IMR-90 (cell line): Measurements from ENCODE around the gene SUSD6. TPM values are rescaled to one million over a fixed set of nuclear protein-coding genes. Genes with fewer than 3 reads are reported as not detected.

ENCODE experiments used
- ATAC-seq: fragments of 200-7000 bp; cut with Tn5 transposase; 2 replicates; pipeline ENCODE4 v1.9.1; 2020; ENCODE audit warnings: low read depth, mild to moderate bottlenecking, moderate library complexity
- BruUV-seq: library from RNA; stranded (reverse); fragments of 400-500 nt; replicated peaks from 2 replicates; lab custom pipeline; 2021; lab: Mats Ljungman, UMichigan
- CTCF ChIA-PET: fragments of 300-600 bp; formaldehyde crosslinking; extraction: SDS; loops from one replicate; lab custom pipeline; 2021; ENCODE audit warnings: antibody characterized with exemption; lab: Yijun Ruan, JAX
- POLR2A ChIA-PET: fragments of 300-600 bp; sonication (Branson Sonifier 250); formaldehyde crosslinking; loops from one replicate; lab custom pipeline; 2022; ENCODE audit warnings: antibody characterized with exemption; ENCODE audit not compliant: unreplicated experiment; lab: Charles Lee
- DNase-seq: peaks from one replicate; pipeline ENCODE4 v3.0.0; 2013
- H2AFZ ChIP-seq: replicated peaks from 2 replicates; pipeline ENCODE3; 2013; ENCODE audit warnings: low read length, mild to moderate bottlenecking; ENCODE audit not compliant: poor library complexity
- H2AK5ac ChIP-seq: 2 replicates; pipeline ENCODE4 v1.6.1; 2013; ENCODE audit warnings: low read depth, low read length, inconsistent platforms
- H2AK9ac ChIP-seq: replicated peaks from 2 replicates; pipeline ENCODE3; 2013; ENCODE audit warnings: mild to moderate bottlenecking, low read depth, low read length, moderate library complexity; ENCODE audit not compliant: poor library complexity
- H2BK120ac ChIP-seq: 2 replicates; pipeline ENCODE4 v1.6.1; 2013; ENCODE audit warnings: low read depth, low read length, inconsistent platforms
- H2BK15ac ChIP-seq: 3 replicates; pipeline ENCODE4 v1.6.1; 2013; ENCODE audit warnings: low read depth, low read length, inconsistent platforms
- H2BK20ac ChIP-seq: 2 replicates; pipeline ENCODE4 v1.6.1; 2013; ENCODE audit warnings: low read depth, mild to moderate bottlenecking, inconsistent platforms, low read length, moderate library complexity
- H2BK5ac ChIP-seq: 2 replicates; pipeline ENCODE4 v1.6.1; 2013; ENCODE audit warnings: mild to moderate bottlenecking, low read depth, low read length, inconsistent platforms; ENCODE audit not compliant: poor library complexity, severe bottlenecking
- H3K14ac ChIP-seq: replicated peaks from 2 replicates; pipeline ENCODE4 v1.6.1; 2013; ENCODE audit warnings: low read depth, low read length, inconsistent platforms
- H3K18ac ChIP-seq: 2 replicates; pipeline ENCODE4 v1.6.1; 2013; ENCODE audit warnings: low read depth, low read length, control low read depth
- H3K23ac ChIP-seq: 2 replicates; pipeline ENCODE4 v1.6.1; 2013; ENCODE audit warnings: low read depth, low read length, inconsistent platforms
- H3K27ac ChIP-seq: 2 replicates; pipeline ENCODE4 v1.5.1; 2013; ENCODE audit warnings: mild to moderate bottlenecking, control low read depth, low read length; ENCODE audit not compliant: insufficient read depth
- H3K27me3 ChIP-seq: 2 replicates; pipeline ENCODE4 v1.6.1; 2013; ENCODE audit warnings: low read length; ENCODE audit not compliant: control insufficient read depth, insufficient read depth
- H3K36me3 ChIP-seq: 2 replicates; pipeline ENCODE4 v1.6.1; 2013; ENCODE audit warnings: low read length, mixed read lengths; ENCODE audit not compliant: control insufficient read depth, insufficient read depth
- H3K4ac ChIP-seq: 2 replicates; pipeline ENCODE4 v1.6.1; 2013; ENCODE audit warnings: low read depth, low read length, inconsistent platforms
- H3K4me1 ChIP-seq: 2 replicates; pipeline ENCODE4 v1.6.1; 2013; ENCODE audit warnings: low read length, mixed read lengths; ENCODE audit not compliant: control insufficient read depth, insufficient read depth
- H3K4me2 ChIP-seq: 2 replicates; pipeline ENCODE4 v1.6.1; 2013; ENCODE audit warnings: low read depth, mild to moderate bottlenecking, control low read depth, low read length, moderate library complexity
- H3K4me3 ChIP-seq: 2 replicates; pipeline ENCODE4 v1.5.1; 2013; ENCODE audit warnings: low read depth, mild to moderate bottlenecking, control low read depth, low read length, moderate library complexity; ENCODE audit not compliant: insufficient read depth
- H3K56ac ChIP-seq: 2 replicates; pipeline ENCODE4 v1.6.1; 2013; ENCODE audit warnings: low read length, inconsistent platforms; ENCODE audit not compliant: insufficient read depth; ENCODE audit errors: extremely low read depth
- H3K79me1 ChIP-seq, 2 experiments: 2 replicates each; pipeline ENCODE4 v1.6.1; 2013; ENCODE audit warnings: low read length in 2 of 2, inconsistent platforms in 1 of 2, low read depth in 1 of 2
- H3K9ac ChIP-seq: 2 replicates; pipeline ENCODE4 v1.6.1; 2013; ENCODE audit warnings: low read depth, low read length, control low read depth
- H3K9me1 ChIP-seq: 2 replicates; pipeline ENCODE4 v1.6.1; 2013; ENCODE audit warnings: low read length, inconsistent platforms; ENCODE audit not compliant: insufficient read depth
- H3K9me3 ChIP-seq: 2 replicates; pipeline ENCODE4 v1.6.1; 2013; ENCODE audit warnings: low read length; ENCODE audit not compliant: control insufficient read depth, insufficient read depth
- H4K20me1 ChIP-seq: 2 replicates; pipeline ENCODE4 v1.6.1; 2013; ENCODE audit warnings: low read length, inconsistent platforms; ENCODE audit not compliant: insufficient read depth
- H4K5ac ChIP-seq: 2 replicates; pipeline ENCODE4 v1.6.1; 2013; ENCODE audit warnings: mild to moderate bottlenecking, low read depth, low read length, control low read depth
- H4K8ac ChIP-seq, 2 experiments: 2 replicates each; pipeline ENCODE4 v1.6.1; 2013; ENCODE audit warnings: low read depth in 2 of 2, low read length in 2 of 2, control low read depth in 1 of 2, inconsistent platforms in 1 of 2
- H4K91ac ChIP-seq: 2 replicates; pipeline ENCODE4 v1.6.1; 2013; ENCODE audit warnings: low read depth, low read length, inconsistent platforms; ENCODE audit not compliant: insufficient read depth
- MAZ ChIP-seq: IDR thresholded peaks from 2 replicates; pipeline ENCODE4 v1.6.1; 2012; ENCODE audit warnings: low read depth, mild to moderate bottlenecking, low read length, improper control_type of control experiment, moderate library complexity, borderline replicate concordance
- MXI1 ChIP-seq: IDR thresholded peaks from 2 replicates; pipeline ENCODE4 v1.6.1; 2012; ENCODE audit warnings: low read depth, mild to moderate bottlenecking, low read length, moderate library complexity, borderline replicate concordance
- POLR2A ChIP-seq: IDR thresholded peaks from 2 replicates; pipeline ENCODE4 v1.6.1; 2012; ENCODE audit warnings: mild to moderate bottlenecking, low read depth, low read length
- RAD21 ChIP-seq: IDR thresholded peaks from 2 replicates; pipeline ENCODE4 v1.6.1; 2012; ENCODE audit warnings: low read length, improper control_type of control experiment
- WGBS, 2 experiments: methylation state at CpG; one replicate each; pipeline versions ENCODE4 v1.1.5 to v1.1.7; 2013; ENCODE audit warnings: missing lambda C conversion rate in 2 of 2; ENCODE audit not compliant: insufficient read length in 1 of 2; ENCODE audit errors: extremely low coverage in 2 of 2; 5-methylcytosine and 5-hydroxymethylcytosine counted together
- dilution Hi-C: fragments of 300-500 bp; cut with HindIII; formaldehyde crosslinking; loops from one replicate; pipeline ENCODE4 v1.14.3; 2018; ENCODE audit warnings: low sequenced_read_pairs; ENCODE audit not compliant: unreplicated experiment
- in situ Hi-C: fragments of 300-500 bp; cut with MboI; formaldehyde crosslinking; loops from 3 replicates; pipeline ENCODE4 v1.14.3; 2019; ENCODE audit warnings: low sequenced_read_pairs, inconsistent platforms, mixed read lengths
- intact Hi-C: fragments of 100-400 bp; cut with micrococcal nuclease; formaldehyde crosslinking; loops from 2 replicates; pipeline ENCODE4 v1.10.0; 2022
- polyA plus RNA-seq, 3 experiments: library from polyadenylated mRNA; depleted of rRNA; stranded (reverse); fragments of >200 nt; gene quantifications; 2 replicates each; pipeline ENCODE4 v1.2.3, GENCODE V29; 2012; ENCODE audit warnings: low replicate concordance in 1 of 3
- total RNA-seq: library from RNA; depleted of rRNA; stranded (reverse); fragments of >200 nt; gene quantifications from 2 replicates; pipeline ENCODE4 v1.2.3, GENCODE V29; 2012
- TF ChIP-seq, protein P1 (sequence below): conservative IDR thresholded peaks from 2 replicates; pipeline ENCODE4 v1.5.1; 2012; ENCODE audit warnings: mild to moderate bottlenecking, low read depth, low read length, improper control_type of control experiment

SUSD6 gene
- total and polyA plus RNA-seq, 2 of the 4 experiments (the other 2 are of a cell fraction), result 2.3 to 10.1 TPM

- ATAC-seq (no peak), DNase-seq (no peak)
- H2AFZ ChIP-seq, result no peak overlapping the region
- no TSS peak for BruUV-seq
- no peak overlapping the region for H3K14ac ChIP-seq
- dilution Hi-C loops, result no loop called here
- H4K91ac ChIP-seq, result no peak overlapping the region
- no peak overlapping the region for H3K4me3 ChIP-seq
- peaks cover 1% of the 10 kb centered on the region; the same call in 1 of the 2 replicates for H3K4me1 ChIP-seq
- no peak overlapping the region for H3K4ac ChIP-seq
- POLR2A ChIA-PET, result no interaction called here
- no peak overlapping the region for H4K5ac ChIP-seq
- peaks cover 2% of the 10 kb centered on the region; the same call in 1 of the 2 replicates for H3K27me3 ChIP-seq
- no peak overlapping the region for H2AK5ac ChIP-seq
- CTCF ChIA-PET, result no interaction called here
- H3K18ac ChIP-seq, result no peak overlapping the region
- H3K4me2 ChIP-seq, result no peak overlapping the region
- no peaks in the 10 kb centered on the region for H3K36me3 ChIP-seq
- no peaks in the 10 kb centered on the region for H3K9me3 ChIP-seq
- H2BK120ac ChIP-seq, result no peak overlapping the region
- H2BK15ac ChIP-seq, result no peak overlapping the region
- no peak overlapping the region for H3K9ac ChIP-seq
- no peak overlapping the region for H4K8ac ChIP-seq
- no peaks in the 10 kb centered on the region for H3K79me1 ChIP-seq
- H3K23ac ChIP-seq, result no peak overlapping the region
- TF ChIP-seq POLR2A, result no peak
- TF ChIP-seq, protein P1, sequence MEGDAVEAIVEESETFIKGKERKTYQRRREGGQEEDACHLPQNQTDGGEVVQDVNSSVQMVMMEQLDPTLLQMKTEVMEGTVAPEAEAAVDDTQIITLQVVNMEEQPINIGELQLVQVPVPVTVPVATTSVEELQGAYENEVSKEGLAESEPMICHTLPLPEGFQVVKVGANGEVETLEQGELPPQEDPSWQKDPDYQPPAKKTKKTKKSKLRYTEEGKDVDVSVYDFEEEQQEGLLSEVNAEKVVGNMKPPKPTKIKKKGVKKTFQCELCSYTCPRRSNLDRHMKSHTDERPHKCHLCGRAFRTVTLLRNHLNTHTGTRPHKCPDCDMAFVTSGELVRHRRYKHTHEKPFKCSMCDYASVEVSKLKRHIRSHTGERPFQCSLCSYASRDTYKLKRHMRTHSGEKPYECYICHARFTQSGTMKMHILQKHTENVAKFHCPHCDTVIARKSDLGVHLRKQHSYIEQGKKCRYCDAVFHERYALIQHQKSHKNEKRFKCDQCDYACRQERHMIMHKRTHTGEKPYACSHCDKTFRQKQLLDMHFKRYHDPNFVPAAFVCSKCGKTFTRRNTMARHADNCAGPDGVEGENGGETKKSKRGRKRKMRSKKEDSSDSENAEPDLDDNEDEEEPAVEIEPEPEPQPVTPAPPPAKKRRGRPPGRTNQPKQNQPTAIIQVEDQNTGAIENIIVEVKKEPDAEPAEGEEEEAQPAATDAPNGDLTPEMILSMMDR, result no peak
- TF ChIP-seq MAZ, result no peak
- TF ChIP-seq RAD21, result no peak
- TF ChIP-seq MXI1, result no peak
- no CpG with 5 or more reads among the region's 1 CpG for WGBS, 2 experiments
- H3K56ac ChIP-seq, result no peak overlapping the region
- H2BK20ac ChIP-seq, result no peak overlapping the region
- in situ Hi-C loops, result no loop called here
- H4K20me1 ChIP-seq, result no peaks in the 10 kb centered on the region
- no peaks in the 10 kb centered on the region for H3K9me1 ChIP-seq
- H3K27ac ChIP-seq, result no peak overlapping the region
- no peak overlapping the region for H2BK5ac ChIP-seq
- no peak overlapping the region for H2AK9ac ChIP-seq
- intact Hi-C loops, result no loop called here
These were observed 142.5 kb downstream of the SUSD6 start for GRCh38 chr14:69753860-69754259.
